HG02642 (cell line): ENCODE measurements around the gene PGM3.

ENCODE experiments used
- ATAC-seq: cut with Tn5 transposase; IDR thresholded peaks from one replicate; pipeline ENCODE4 v1.9.1; 2021; ENCODE audit warnings: mild to moderate bottlenecking; ENCODE audit not compliant: unreplicated experiment, poor library complexity

PGM3 gene

DNA sequence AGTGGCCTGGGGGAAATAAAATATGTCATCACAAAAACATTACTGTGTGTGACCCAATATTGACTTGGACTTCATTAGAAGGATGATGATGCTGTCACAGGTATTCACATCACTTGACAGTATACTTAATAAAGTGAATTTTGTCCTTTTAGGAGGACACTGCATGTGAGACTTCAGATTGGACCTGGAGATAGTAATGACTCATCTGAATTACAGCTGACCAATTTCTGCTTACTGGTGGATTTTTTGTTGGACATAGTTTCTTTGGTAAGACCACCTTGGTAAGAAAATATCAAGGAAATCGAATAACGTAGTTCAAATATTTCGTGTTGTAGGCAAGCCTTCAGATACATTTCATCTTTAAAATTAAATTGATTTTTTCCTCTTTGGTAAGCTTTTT lies 68.5 kb downstream of the PGM3 start:
- ATAC-seq = no peak

DNA sequence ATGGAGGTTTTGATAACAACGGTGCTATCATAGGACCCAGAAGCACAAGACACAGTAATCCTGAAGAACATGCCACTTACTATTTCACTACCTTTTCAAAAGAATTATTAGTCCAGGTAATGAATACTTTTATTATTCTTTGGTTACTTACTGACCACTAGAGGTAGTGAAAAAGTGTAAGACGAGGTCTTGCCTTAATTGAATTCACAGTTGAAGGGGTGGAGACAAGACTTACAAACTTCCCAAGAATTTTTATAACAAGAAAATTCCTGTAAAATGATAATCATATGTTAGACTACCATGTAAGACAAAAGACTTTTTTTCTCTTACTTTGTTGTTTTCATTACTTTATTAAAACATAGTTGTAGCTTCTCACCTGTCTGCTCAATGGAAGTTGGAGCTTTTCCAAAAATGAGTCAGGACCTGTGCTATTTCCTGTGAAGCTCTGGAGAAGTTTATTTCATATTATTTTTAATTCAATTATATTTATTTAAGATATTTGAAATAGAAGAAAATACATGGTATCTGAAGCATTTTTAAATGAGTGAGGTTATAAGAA lies 73.2 kb downstream of the PGM3 start:
- no peak for ATAC-seq

DNA sequence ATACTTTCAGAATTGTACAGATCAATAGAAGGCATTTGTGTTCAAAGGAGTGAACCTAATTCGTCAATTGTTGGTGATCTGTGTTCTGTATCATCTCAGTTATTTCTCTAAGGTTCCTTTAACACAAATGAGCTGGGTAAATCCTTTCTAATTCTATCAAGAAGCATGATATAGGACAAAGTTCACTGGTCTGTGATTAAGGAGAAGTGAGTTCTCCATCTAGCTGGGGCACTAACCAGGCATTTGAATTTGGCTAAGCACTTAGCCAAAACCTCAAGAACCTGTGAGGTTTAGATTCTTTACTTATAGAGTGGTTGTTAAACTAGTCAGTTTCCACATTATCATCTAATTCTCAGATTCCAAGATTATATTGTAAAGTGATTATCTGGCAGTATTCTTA lies 75.3 kb downstream of the PGM3 start:
- ATAC-seq = no peak
